ENCODE measurements around the gene RAB36. TPM values are rescaled to one million over a fixed set of nuclear protein-coding genes. Genes with fewer than 3 reads are reported as not detected.

Gene RAB36
- total and polyA plus RNA-seq, 12 donors, result 4.0 to 13.0 (median 7.2) TPM

DNA sequence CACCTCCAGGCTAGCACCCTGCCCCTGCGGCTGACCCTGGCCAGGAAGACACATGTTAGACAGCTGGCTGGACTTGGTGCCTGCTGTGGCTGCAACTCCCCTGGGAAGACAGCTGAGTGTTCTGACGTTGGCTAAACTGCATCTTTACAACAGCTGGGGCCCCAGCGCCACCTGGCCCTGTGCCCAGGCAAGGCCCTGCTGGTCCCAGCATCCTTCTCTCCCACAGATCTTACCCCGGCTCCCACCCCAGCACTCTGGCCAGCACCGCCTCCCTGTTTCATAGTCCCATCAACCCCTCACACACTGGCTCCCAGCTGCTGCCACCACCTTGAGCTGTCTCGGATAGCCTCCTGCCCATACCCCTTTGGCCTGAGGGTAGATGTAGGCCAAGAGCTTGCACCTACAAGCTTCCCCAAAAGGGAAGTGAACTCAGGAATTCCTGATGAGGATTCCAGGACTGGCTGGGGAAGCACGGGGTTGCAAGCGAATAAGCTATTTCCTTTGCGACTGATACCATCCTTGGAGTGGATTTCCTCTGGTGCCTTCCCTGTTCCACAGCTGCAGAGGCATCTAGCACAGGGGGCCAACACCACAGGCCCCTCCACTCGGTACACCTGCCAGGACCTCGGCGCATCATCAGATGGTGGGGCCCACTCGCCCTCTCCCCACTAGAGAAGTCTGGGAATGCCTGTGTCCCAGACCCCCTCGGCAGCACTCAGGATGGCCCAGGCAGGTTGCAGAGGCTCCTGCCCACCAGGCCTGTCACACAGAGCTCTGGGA, 32.0 kb upstream of the RAB36 start:
- H3K36me3 ChIP-seq (replicated peaks in 1 of 2), result no peaks in the 10 kb centered on the region
- intact Hi-C loops (cut with DNase I), result no loop called here
- H3K27me3 ChIP-seq, result no peaks in the 10 kb centered on the region
- H3K9me3 ChIP-seq (replicated peaks in 1 of 3), result no peaks in the 10 kb centered on the region
- H3K4me3 ChIP-seq, result no peak overlapping the region
- DNase-seq, result peak in 1 of 7 donors; percentile 76
- TF ChIP-seq, protein P1, sequence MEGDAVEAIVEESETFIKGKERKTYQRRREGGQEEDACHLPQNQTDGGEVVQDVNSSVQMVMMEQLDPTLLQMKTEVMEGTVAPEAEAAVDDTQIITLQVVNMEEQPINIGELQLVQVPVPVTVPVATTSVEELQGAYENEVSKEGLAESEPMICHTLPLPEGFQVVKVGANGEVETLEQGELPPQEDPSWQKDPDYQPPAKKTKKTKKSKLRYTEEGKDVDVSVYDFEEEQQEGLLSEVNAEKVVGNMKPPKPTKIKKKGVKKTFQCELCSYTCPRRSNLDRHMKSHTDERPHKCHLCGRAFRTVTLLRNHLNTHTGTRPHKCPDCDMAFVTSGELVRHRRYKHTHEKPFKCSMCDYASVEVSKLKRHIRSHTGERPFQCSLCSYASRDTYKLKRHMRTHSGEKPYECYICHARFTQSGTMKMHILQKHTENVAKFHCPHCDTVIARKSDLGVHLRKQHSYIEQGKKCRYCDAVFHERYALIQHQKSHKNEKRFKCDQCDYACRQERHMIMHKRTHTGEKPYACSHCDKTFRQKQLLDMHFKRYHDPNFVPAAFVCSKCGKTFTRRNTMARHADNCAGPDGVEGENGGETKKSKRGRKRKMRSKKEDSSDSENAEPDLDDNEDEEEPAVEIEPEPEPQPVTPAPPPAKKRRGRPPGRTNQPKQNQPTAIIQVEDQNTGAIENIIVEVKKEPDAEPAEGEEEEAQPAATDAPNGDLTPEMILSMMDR (IDR thresholded peaks at IDR 0.05), result no peak
- no peak for TF ChIP-seq POLR2A (IDR thresholded peaks at IDR 0.05)
- peak overlapping the region in 1 of 5 donors; percentile 63 for H3K27ac ChIP-seq
- peaks cover 0 to 4% of the 10 kb centered on the region in 2 donors for H3K4me1 ChIP-seq (replicated peaks in 1 of 2)
- 75 to 85% (median 80%) methylated on average over 11 to 14 of the region's 14 CpGs for WGBS, 4 donors

DNA sequence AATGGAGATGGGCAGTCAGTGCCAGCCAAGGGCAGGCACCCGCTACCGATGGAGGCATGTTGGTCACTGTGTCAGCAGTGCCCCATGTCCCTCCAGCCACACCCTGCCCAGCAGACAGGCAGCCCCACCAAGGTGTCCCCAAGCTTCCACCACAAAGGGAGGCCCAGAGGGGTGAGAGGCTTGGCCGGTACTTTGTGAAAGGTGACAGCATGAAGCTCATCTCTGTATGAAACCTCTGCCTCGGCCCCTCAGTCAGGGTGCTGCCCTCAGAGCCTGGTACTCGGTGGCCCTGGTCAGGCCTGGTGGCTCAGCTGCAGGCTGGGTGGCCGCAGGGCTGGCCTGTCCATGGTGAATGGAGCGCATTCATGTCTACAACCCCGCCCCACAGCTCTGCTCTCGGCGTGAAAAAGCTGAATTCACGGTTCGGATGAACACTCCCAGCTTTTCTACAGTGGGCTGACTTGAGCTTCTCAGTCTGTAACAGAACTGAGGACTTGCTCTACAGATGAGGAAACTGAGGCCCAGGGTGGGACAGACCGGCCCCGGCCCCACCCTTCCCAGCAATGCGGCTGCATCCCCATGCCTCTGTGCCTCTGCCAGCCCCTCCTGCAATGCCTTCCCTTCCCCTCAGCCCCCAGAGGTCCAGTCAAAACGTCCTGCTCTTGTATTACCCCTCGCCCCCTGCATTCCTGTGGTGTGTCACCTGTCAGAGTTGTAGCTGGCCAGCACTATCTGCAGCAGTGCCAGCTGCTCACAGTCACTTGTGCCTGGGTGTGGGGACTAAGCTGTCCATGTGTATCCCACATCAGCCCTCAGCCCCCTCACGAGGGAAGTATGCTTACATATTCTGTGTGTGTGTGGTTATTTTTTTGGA, 31.2 kb upstream of the RAB36 start:
- H3K27me3 ChIP-seq, result no peaks in the 10 kb centered on the region
- TF ChIP-seq, protein P1 (IDR thresholded peaks at IDR 0.05), result no peak
- no peak for TF ChIP-seq POLR2A (IDR thresholded peaks at IDR 0.05)
- peak overlapping the region in 1 of 5 donors; percentile 17 for H3K27ac ChIP-seq
- no peaks in the 10 kb centered on the region for H3K9me3 ChIP-seq (replicated peaks in 1 of 3)
- no peak for DNase-seq
- intact Hi-C loops (cut with DNase I), result no loop called here
- no peaks in the 10 kb centered on the region for H3K36me3 ChIP-seq (replicated peaks in 1 of 2)
- no peak overlapping the region for H3K4me3 ChIP-seq
- 84 to 91% (median 89%) methylated on average over 7 to 18 of the region's 18 CpGs for WGBS, 4 donors
- H3K4me1 ChIP-seq (replicated peaks in 1 of 2), result peaks cover 0 to 4% of the 10 kb centered on the region in 2 donors

DNA sequence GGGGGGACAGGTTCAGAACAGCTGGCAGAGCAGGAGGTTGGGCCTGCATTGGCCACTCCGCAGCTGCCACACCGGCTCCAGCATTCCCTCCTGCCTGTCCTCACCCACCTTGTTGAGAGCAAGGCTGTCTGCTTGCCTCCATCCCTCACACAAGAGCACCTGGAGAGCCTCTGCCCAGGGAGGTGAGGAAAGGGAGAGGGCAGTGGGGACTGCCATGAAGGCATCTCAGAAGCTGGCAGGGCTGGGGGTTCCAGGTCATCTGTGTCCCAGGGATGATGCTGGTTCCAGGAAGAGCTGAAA, 30.6 kb upstream of the RAB36 start:
- no peaks in the 10 kb centered on the region for H3K27me3 ChIP-seq
- no peak overlapping the region for H3K27ac ChIP-seq
- TF ChIP-seq, protein P1 (IDR thresholded peaks at IDR 0.05), result no peak
- TF ChIP-seq POLR2A (IDR thresholded peaks at IDR 0.05), result no peak
- H3K9me3 ChIP-seq (replicated peaks in 1 of 3), result no peaks in the 10 kb centered on the region
- no peak overlapping the region for H3K4me3 ChIP-seq
- H3K4me1 ChIP-seq (replicated peaks in 1 of 2), result peaks cover 0 to under 1% of the 10 kb centered on the region in 2 donors
- intact Hi-C loops (cut with DNase I), result no loop called here
- DNase-seq, result no peak
- 98 to 100% (median 100%) methylated on average over 2 of the region's 2 CpGs; no CpG with 5 or more reads in 1 of the 4 donors for WGBS, 4 donors
- H3K36me3 ChIP-seq (replicated peaks in 1 of 2), result no peaks in the 10 kb centered on the region

DNA sequence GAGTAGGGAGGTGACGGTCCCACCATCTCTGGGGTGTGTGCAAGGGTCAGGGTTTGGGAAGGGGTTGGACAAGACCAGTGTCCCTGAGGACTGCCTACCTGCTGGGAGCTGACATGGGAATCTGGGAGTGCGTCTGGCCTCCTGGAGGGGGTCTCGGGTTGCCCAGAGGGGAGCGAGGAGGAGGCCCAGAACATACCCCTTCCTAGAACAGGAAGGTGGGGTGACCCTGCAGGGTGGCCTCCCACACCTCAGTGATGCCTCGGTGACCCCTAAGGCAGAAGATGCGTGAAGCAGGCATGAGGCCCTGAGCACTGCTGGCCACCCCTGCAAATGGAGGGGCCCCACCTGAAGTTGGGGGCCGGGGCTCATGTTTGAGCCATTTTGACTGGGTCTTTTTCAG, 29.9 kb upstream of the RAB36 start:
- Histone ChIP-seq H3K36me3 (replicated peaks in 1 of 2) (no peaks in the 10 kb centered on the region), H3K4me3 (no peak overlapping the region), H3K27ac (no peak overlapping the region), H3K9me3 (replicated peaks in 1 of 3) (no peaks in the 10 kb centered on the region), H3K4me1 (replicated peaks in 1 of 2) (no peaks in the 10 kb centered on the region), H3K27me3 (no peaks in the 10 kb centered on the region)
- no peak for DNase-seq
- TF ChIP-seq POLR2A (IDR thresholded peaks at IDR 0.05), result no peak
- TF ChIP-seq, protein P1 (IDR thresholded peaks at IDR 0.05), result no peak
- 90 to 98% (median 96%) methylated on average over 2 to 7 of the region's 7 CpGs for WGBS, 4 donors
- intact Hi-C loops (cut with DNase I), result no loop called here

Measured in adrenal gland (tissue), 12 donors.